ENCODE results near the gene CUX1. TPM values are rescaled to one million over a fixed set of nuclear protein-coding genes. Genes with fewer than 3 reads are reported as not detected.

CUX1 gene
- total RNA-seq, 1 donor from 2014 or later: 66.4 TPM

DNA sequence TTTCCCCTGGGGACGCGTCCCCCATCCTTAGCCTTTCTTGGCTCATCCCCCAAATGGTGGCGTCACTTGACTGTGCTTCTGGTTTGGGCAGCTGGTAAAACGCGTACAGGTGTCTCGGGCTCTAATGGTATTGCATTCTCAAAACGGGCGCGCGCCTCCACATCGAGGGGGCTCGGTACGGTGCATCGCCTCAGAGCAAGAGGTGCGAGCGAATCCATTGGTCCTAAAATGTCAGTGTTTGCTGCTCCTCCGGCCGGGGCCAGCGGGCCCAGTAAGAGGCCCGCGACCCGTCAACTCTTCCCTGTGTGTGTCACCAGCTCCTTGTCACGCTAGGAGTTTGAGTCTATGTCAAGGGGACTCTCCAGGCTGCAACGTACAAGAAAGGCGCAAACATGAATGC lies 378.6 kb downstream of the CUX1 start:
- Histone ChIP-seq H3F3A (ENCODE audit: low read depth) (no peaks in the 10 kb centered on the region), H3K4me2 (no peak overlapping the region), H3K27ac (no peak overlapping the region), H4K20me1 (ENCODE audit: low read depth) (no peaks in the 10 kb centered on the region), H3K36me3 (no peaks in the 10 kb centered on the region), H3K9me3 (ENCODE audit: low read depth) (no peaks in the 10 kb centered on the region), H2AFZ (replicated peaks) (no peak overlapping the region), H3K9ac (no peak overlapping the region), H3K27me3 (no peaks in the 10 kb centered on the region), H3K79me2 (ENCODE audit: low read depth) (no peaks in the 10 kb centered on the region), H3K4me3 (no peak overlapping the region), H3K4me1 (no peaks in the 10 kb centered on the region)
- Mint-ChIP-seq H3K27me3 (ENCODE audit: insufficient read depth, low read depth) (peaks cover 3% of the 10 kb centered on the region), H3K36me3 (peaks cover 38% of the 10 kb centered on the region), H3K27ac (no peak overlapping the region), H3K4me1 (peaks cover 2% of the 10 kb centered on the region), H3K9me3 (no peaks in the 10 kb centered on the region), H3K4me3 (no peak overlapping the region)
- DNase-seq (ENCODE audit: low spot score): no peak
- TF ChIP-seq, protein P1, sequence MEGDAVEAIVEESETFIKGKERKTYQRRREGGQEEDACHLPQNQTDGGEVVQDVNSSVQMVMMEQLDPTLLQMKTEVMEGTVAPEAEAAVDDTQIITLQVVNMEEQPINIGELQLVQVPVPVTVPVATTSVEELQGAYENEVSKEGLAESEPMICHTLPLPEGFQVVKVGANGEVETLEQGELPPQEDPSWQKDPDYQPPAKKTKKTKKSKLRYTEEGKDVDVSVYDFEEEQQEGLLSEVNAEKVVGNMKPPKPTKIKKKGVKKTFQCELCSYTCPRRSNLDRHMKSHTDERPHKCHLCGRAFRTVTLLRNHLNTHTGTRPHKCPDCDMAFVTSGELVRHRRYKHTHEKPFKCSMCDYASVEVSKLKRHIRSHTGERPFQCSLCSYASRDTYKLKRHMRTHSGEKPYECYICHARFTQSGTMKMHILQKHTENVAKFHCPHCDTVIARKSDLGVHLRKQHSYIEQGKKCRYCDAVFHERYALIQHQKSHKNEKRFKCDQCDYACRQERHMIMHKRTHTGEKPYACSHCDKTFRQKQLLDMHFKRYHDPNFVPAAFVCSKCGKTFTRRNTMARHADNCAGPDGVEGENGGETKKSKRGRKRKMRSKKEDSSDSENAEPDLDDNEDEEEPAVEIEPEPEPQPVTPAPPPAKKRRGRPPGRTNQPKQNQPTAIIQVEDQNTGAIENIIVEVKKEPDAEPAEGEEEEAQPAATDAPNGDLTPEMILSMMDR (IDR thresholded peaks at IDR 0.05): no peak
- TF ChIP-seq EZH2 (IDR thresholded peaks at IDR 0.05): no peak
- no peak for TF ChIP-seq EZH2phosphoT487 (IDR thresholded peaks at IDR 0.05)

DNA sequence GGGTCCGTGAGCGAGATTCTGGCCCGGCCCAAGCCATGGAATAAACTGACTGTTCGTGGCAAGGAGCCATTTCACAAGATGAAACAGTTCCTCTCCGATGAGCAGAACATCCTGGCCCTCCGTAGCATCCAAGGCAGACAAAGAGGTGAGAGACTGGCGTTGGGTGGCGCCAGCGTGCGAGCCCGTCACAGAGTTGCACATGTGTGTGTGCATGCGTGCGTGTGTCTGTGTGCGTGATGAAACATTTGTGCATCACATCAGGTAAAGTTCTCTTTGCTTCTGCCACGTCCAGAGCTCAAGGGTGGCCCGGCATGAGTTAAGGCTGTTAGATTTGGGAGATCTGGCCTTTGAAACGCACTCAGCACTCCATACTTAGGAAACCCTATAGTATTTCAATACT lies 379.7 kb downstream of the CUX1 start:
- Mint-ChIP-seq H3K36me3 (peaks cover 38% of the 10 kb centered on the region), H3K4me3 (no peak overlapping the region), H3K27ac (no peak overlapping the region), H3K27me3 (ENCODE audit: insufficient read depth, low read depth) (peaks cover 3% of the 10 kb centered on the region), H3K9me3 (no peaks in the 10 kb centered on the region), H3K4me1 (peaks cover 2% of the 10 kb centered on the region)
- Histone ChIP-seq H3K79me2 (ENCODE audit: low read depth) (no peaks in the 10 kb centered on the region), H3K4me3 (no peak overlapping the region), H3F3A (ENCODE audit: low read depth) (no peaks in the 10 kb centered on the region), H2AFZ (replicated peaks) (no peak overlapping the region), H3K27me3 (no peaks in the 10 kb centered on the region), H3K36me3 (no peaks in the 10 kb centered on the region), H3K27ac (no peak overlapping the region), H3K9ac (no peak overlapping the region), H4K20me1 (ENCODE audit: low read depth) (no peaks in the 10 kb centered on the region), H3K9me3 (ENCODE audit: low read depth) (no peaks in the 10 kb centered on the region), H3K4me2 (no peak overlapping the region), H3K4me1 (no peaks in the 10 kb centered on the region)
- no peak for TF ChIP-seq EZH2phosphoT487 (IDR thresholded peaks at IDR 0.05)
- TF ChIP-seq, protein P1 (IDR thresholded peaks at IDR 0.05): no peak
- no peak for TF ChIP-seq EZH2 (IDR thresholded peaks at IDR 0.05)
- DNase-seq (ENCODE audit: low spot score): no peak

DNA sequence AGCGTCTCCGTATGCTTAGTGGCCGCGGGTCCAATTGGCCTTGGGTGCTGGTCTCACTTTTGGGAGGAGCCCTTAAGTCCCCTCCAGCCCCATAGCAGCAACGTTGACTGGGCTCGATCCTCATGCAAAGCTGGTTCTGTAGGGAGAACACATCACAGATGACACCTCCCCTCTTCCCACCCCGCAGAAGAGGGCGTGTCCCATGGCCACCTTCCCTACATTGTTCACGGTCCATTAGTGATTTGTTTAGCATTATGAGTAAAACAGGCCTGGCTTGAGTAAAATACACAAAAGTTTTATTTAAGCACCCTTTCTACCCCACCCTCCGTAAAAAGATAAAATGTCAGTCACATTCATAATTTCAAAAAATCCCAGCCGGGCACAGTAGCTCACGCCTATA lies 380.2 kb downstream of the CUX1 start:
- no peaks in the 10 kb centered on the region for H3K9me3 ChIP-seq (ENCODE audit: low read depth)
- H3K79me2 ChIP-seq (ENCODE audit: low read depth): no peaks in the 10 kb centered on the region
- DNase-seq (ENCODE audit: low spot score): no peak
- H4K20me1 ChIP-seq (ENCODE audit: low read depth): no peaks in the 10 kb centered on the region
- TF ChIP-seq EZH2phosphoT487 (IDR thresholded peaks at IDR 0.05) (no peak), EZH2 (IDR thresholded peaks at IDR 0.05) (no peak)
- TF ChIP-seq, protein P1 (IDR thresholded peaks at IDR 0.05): no peak
- Mint-ChIP-seq H3K27me3 (ENCODE audit: insufficient read depth, low read depth) (peaks cover 3% of the 10 kb centered on the region), H3K4me3 (no peak overlapping the region), H3K27ac (no peak overlapping the region), H3K36me3 (peaks cover 39% of the 10 kb centered on the region), H3K9me3 (no peaks in the 10 kb centered on the region), H3K4me1 (peaks cover 2% of the 10 kb centered on the region)
- H3K4me2 ChIP-seq: no peak overlapping the region
- no peaks in the 10 kb centered on the region for H3K4me1 ChIP-seq
- no peak overlapping the region for H3K9ac ChIP-seq
- H3K36me3 ChIP-seq: no peaks in the 10 kb centered on the region
- no peaks in the 10 kb centered on the region for H3F3A ChIP-seq (ENCODE audit: low read depth)
- no peak overlapping the region for H2AFZ ChIP-seq (replicated peaks)
- H3K27me3 ChIP-seq: no peaks in the 10 kb centered on the region
- no peak overlapping the region for H3K27ac ChIP-seq
- H3K4me3 ChIP-seq: no peak overlapping the region

Data from neural progenitor cell (in vitro differentiated cells).